A549 (cell line): ENCODE results near the gene MT1H. TPM values are rescaled to one million over a fixed set of nuclear protein-coding genes. Genes with fewer than 3 reads are reported as not detected.

Experiments
- ATAC-seq, 2 experiments: fragments of 200-7000 bp in 1 of 2; fragments of >200 bp in 1 of 2; cut with Nextera tagmentation in 1 of 2; cut with Tn5 transposase in 1 of 2; 3 replicates each; pipeline versions ENCODE4 v1.8.0 to v1.9.1; 2018 to 2020; ENCODE audit warnings: mild to moderate bottlenecking in 1 of 2, moderate library complexity in 1 of 2
- CTCF ChIA-PET: fragments of 300-600 bp; sonication (Branson Sonifier 250); formaldehyde crosslinking; extraction: SDS; loops from one replicate; lab custom pipeline; 2021; ENCODE audit warnings: antibody characterized with exemption, inconsistent platforms; lab: Yijun Ruan, JAX
- POLR2A ChIA-PET: fragments of 350-600 bp; formaldehyde crosslinking; extraction: SDS; loops from one replicate; lab custom pipeline; 2021; ENCODE audit warnings: antibody characterized with exemption, inconsistent platforms; lab: Yijun Ruan, JAX
- DNase-seq, 2 experiments: peaks; one replicate each; pipeline versions ENCODE4 v3.0.0 to v3.0.0-alpha.2; 2011 to 2016; ENCODE audit warnings: low read depth in 1 of 2, low spot score in 1 of 2
- FAIRE-seq: peaks from 2 replicates; lab custom pipeline; 2011; peaks lifted over from hg19 to GRCh38; lab: Jason Lieb, UNC
- H3K27ac ChIP-seq, 2 experiments: fragments of >200 bp; sonication (Bioruptor Twin); formaldehyde crosslinking; 3 replicates each; pipeline ENCODE4 v1.5.1; 2016 to 2017
- H3K4me1 ChIP-seq: fragments of >200 bp; sonication (Bioruptor Twin); formaldehyde crosslinking; 3 replicates; pipeline ENCODE4 v1.6.1; 2016
- H3K4me2 ChIP-seq: fragments of >200 bp; sonication (Bioruptor Twin); formaldehyde crosslinking; 3 replicates; pipeline ENCODE4 v1.6.1; 2016
- H3K4me3 ChIP-seq: fragments of >200 bp; sonication (Bioruptor Twin); formaldehyde crosslinking; 3 replicates; pipeline ENCODE4 v1.5.1; 2016
- H3K9me3 ChIP-seq: fragments of >200 bp; sonication (Bioruptor Twin); formaldehyde crosslinking; 3 replicates; pipeline ENCODE4 v1.6.1; 2016
- BCL3 ChIP-seq: fragments of >200 bp; sonication (Bioruptor Twin); formaldehyde crosslinking; IDR thresholded peaks from 3 replicates; pipeline ENCODE4 v1.6.1; 2016
- BHLHE40 ChIP-seq: IDR thresholded peaks from 2 replicates; pipeline ENCODE4 v1.6.1; 2012; ENCODE audit warnings: low read depth, low read length, inconsistent platforms
- CBX8 ChIP-seq: fragments of 200-600 bp; sonication (generic); IDR thresholded peaks from 2 replicates; pipeline ENCODE4 v1.6.1; 2016
- CEBPB ChIP-seq, 2 experiments: fragments of >200 bp in 1 of 2; sonication (Bioruptor Twin) in 1 of 2; formaldehyde crosslinking in 1 of 2; IDR thresholded peaks; 2 replicates each; pipeline ENCODE4 v1.6.1; 2012 to 2016
- EHF ChIP-seq: fragments of 250-450 bp; sonication (Bioruptor Pico); IDR thresholded peaks from 2 replicates; pipeline ENCODE4 v1.5.0; 2020; ENCODE audit warnings: mild to moderate bottlenecking
- EP300 ChIP-seq, 2 experiments: fragments of >200 bp; sonication (Bioruptor Twin); formaldehyde crosslinking; IDR thresholded peaks; 2 replicates in 1 of 2; 3 replicates in 1 of 2; pipeline ENCODE4 v1.6.1; 2016 to 2017
- ESRRA ChIP-seq: fragments of 150-350 bp; IDR thresholded peaks from 2 replicates; pipeline ENCODE4 v1.6.1; 2014; ENCODE audit warnings: mild to moderate bottlenecking, low read length, borderline replicate concordance
- FOXS1 ChIP-seq: fragments of 250-450 bp; sonication (Bioruptor Pico); IDR thresholded peaks from 2 replicates; pipeline ENCODE4 v1.5.0; 2020; ENCODE audit warnings: mild to moderate bottlenecking, moderate library complexity
- GATA3 ChIP-seq: IDR thresholded peaks from 2 replicates; pipeline ENCODE4 v1.6.1; 2012; ENCODE audit warnings: borderline replicate concordance
- HDAC2 ChIP-seq: fragments of 200-600 bp; sonication (generic); IDR thresholded peaks from 2 replicates; pipeline ENCODE4 v1.6.1; 2016
- HEYL ChIP-seq: fragments of 250-450 bp; sonication (Bioruptor Pico); IDR thresholded peaks from 2 replicates; pipeline ENCODE4 v1.8.0; 2021; ENCODE audit warnings: mild to moderate bottlenecking, moderate library complexity
- HOXA7 ChIP-seq: fragments of 250-450 bp; sonication (Bioruptor Pico); IDR thresholded peaks from 2 replicates; pipeline ENCODE4 v1.5.0; 2020; ENCODE audit warnings: mild to moderate bottlenecking, moderate library complexity
- HOXB5 ChIP-seq: fragments of 250-450 bp; sonication (Bioruptor Pico); IDR thresholded peaks from 2 replicates; pipeline ENCODE4 v1.5.0; 2020; ENCODE audit warnings: mild to moderate bottlenecking, moderate library complexity
- JUN ChIP-seq, 2 experiments: fragments of >200 bp; sonication (Bioruptor Twin); formaldehyde crosslinking; IDR thresholded peaks; 2 replicates in 1 of 2; 3 replicates in 1 of 2; pipeline ENCODE4 v1.6.1; 2016 to 2017
- JUNB ChIP-seq: fragments of >200 bp; sonication (Bioruptor Twin); formaldehyde crosslinking; IDR thresholded peaks from 2 replicates; pipeline ENCODE4 v1.6.1; 2016
- MAZ ChIP-seq: fragments of 150-350 bp; IDR thresholded peaks from 2 replicates; pipeline ENCODE4 v1.6.1; 2014; ENCODE audit warnings: antibody characterized with exemption, low read depth, low read length, borderline replicate concordance
- MYC ChIP-seq: IDR thresholded peaks from 2 replicates; pipeline ENCODE4 v1.6.1; 2012; ENCODE audit warnings: mild to moderate bottlenecking, inconsistent platforms, low read length, improper control_type of control experiment, borderline replicate concordance
- NFE2L2 ChIP-seq: fragments of 150-350 bp; conservative IDR thresholded peaks from 2 replicates; pipeline ENCODE4 v1.6.1; 2014; ENCODE audit warnings: low read length
- NR3C1 ChIP-seq: fragments of >200 bp; sonication (Bioruptor Twin); formaldehyde crosslinking; IDR thresholded peaks from 3 replicates; pipeline ENCODE4 v1.6.1; 2017
- PBX3 ChIP-seq: IDR thresholded peaks from 2 replicates; pipeline ENCODE4 v1.6.1; 2012
- POLR2A ChIP-seq: IDR thresholded peaks from 2 replicates; pipeline ENCODE4 v1.6.1; 2012; ENCODE audit warnings: mild to moderate bottlenecking, low read length
- POLR2AphosphoS2 ChIP-seq: conservative IDR thresholded peaks from 2 replicates; pipeline ENCODE4 v1.6.1; 2012; ENCODE audit warnings: low read length, improper control_type of control experiment, inconsistent platforms
- RAD21 ChIP-seq, 2 experiments: fragments of >200 bp in 1 of 2; sonication (Bioruptor Twin) in 1 of 2; formaldehyde crosslinking in 1 of 2; IDR thresholded peaks in 1 of 2; conservative IDR thresholded peaks in 1 of 2; 2 replicates in 1 of 2; 3 replicates in 1 of 2; pipeline ENCODE4 v1.6.1; 2012 to 2018; ENCODE audit warnings: inconsistent platforms in 1 of 2
- RFX5 ChIP-seq: fragments of 450-650 bp; IDR thresholded peaks from 2 replicates; pipeline ENCODE4 v1.7.1; 2014; ENCODE audit warnings: antibody characterized with exemption, mild to moderate bottlenecking, moderate library complexity
- RNF2 ChIP-seq: fragments of 200-600 bp; sonication (generic); IDR thresholded peaks from 2 replicates; pipeline ENCODE4 v1.6.1; 2016; ENCODE audit warnings: low read depth, mild to moderate bottlenecking, antibody characterized with exemption, moderate library complexity, borderline replicate concordance
- USF2 ChIP-seq: fragments of 450-650 bp; IDR thresholded peaks from 2 replicates; pipeline ENCODE4 v1.6.1; 2014; ENCODE audit warnings: antibody characterized with exemption
- ZC3H11A ChIP-seq: fragments of 450-650 bp; IDR thresholded peaks from 2 replicates; pipeline ENCODE4 v1.6.1; 2014; ENCODE audit warnings: antibody characterized with exemption, mild to moderate bottlenecking
- WGBS: methylation state at CpG from one replicate; pipeline ENCODE4 v1.1.6; 2017; ENCODE audit errors: missing lambda C conversion rate; 5-methylcytosine and 5-hydroxymethylcytosine counted together
- polyA plus RNA-seq, 4 experiments: library from polyadenylated mRNA; depleted of rRNA in 3 of 4; stranded (reverse); fragments of >200 nt; fragmentation: RNase III in 1 of 4; extraction: RNeasy Plus Mini Kit Qiagen cat#74134 plus additional on column Dnase treatment in 1 of 4; gene quantifications; 2 replicates in 3 of 4; 3 replicates in 1 of 4; pipeline ENCODE4 v1.2.3, GENCODE V29; 2011 to 2017

Gene MT1H
- polyA plus RNA-seq, 2 of the 4 experiments (the other 2 are of a cell fraction), result not detected

GRCh38 chr16:56651586-56651985 is 18.0 kb upstream of the MT1H start, which contains the start of gene MT1B:
Gene MT1B, plus strand, starts transcription at chr16:56651886. Its CDS starts 68 bp downstream, at chr16:56651954.
- no peak for DNase-seq
- Histone ChIP-seq H3K27ac (no peak within 1 kb of the TSS), H3K4me1 (peaks cover 8% of the 10 kb centered on the region; the same call in 1 of the 3 replicates), H3K9me3 (no peaks in the 10 kb centered on the region), H3K4me3 (no peak within 1 kb of the TSS), H3K4me2 (no peak within 1 kb of the TSS)
- ATAC-seq, result peak in 1 of 2 experiments; percentile 30; a peak in 1 of 6 replicates
- CTCF ChIA-PET, result interaction anchor here (1.0 to 25.6 kb wide), 3 partner anchors 8 to 42 kb away, joined by 3 to 340 read pairs (median 15); partner anchors contain the start of gene MT2A
- FAIRE-seq, result no peak
- no peak for TF ChIP-seq NR3C1
- WGBS, result 74% methylated on average over 6 of the region's 7 CpGs
- POLR2A ChIA-PET, result no interaction called here

- 50% methylated on average over 1 of the region's 1 CpG for WGBS
- DNase-seq, result no peak
Measured at GRCh38 chr16:56652600-56652999, 17.0 kb upstream of the MT1H start.

GRCh38 chr16:56653218-56653617 is 16.4 kb upstream of the MT1H start:
- FAIRE-seq (no peak), ATAC-seq (no peak), DNase-seq (no peak)
- no peak overlapping the region for H3K4me2 ChIP-seq
- H3K4me3 ChIP-seq, result no peak overlapping the region
- ChIA-PET POLR2A (no interaction called here), CTCF (interaction anchor here (1.3 to 25.6 kb wide), 3 partner anchors 10 to 44 kb away, joined by 5 to 340 read pairs (median 15); partner anchors contain the start of gene MT2A)
- H3K9me3 ChIP-seq, result no peaks in the 10 kb centered on the region
- no peak for TF ChIP-seq ZC3H11A
- no peak for TF ChIP-seq EHF (CRISPR knock-in tag)
- TF ChIP-seq NFE2L2, result no peak
- TF ChIP-seq HEYL (CRISPR knock-in tag), result no peak
- no peak for TF ChIP-seq GATA3
- TF ChIP-seq CEBPB (IDR thresholded peaks at IDR 0.05), result no peak
- TF ChIP-seq HDAC2, result no peak
- TF ChIP-seq HOXA7, result no peak
- TF ChIP-seq PBX3, result no peak
- no peak for TF ChIP-seq USF2
- TF ChIP-seq BHLHE40, result no peak
- no peak for TF ChIP-seq FOXS1
- no peak for TF ChIP-seq POLR2A
- no peak for TF ChIP-seq BCL3
- TF ChIP-seq RNF2, result no peak
- TF ChIP-seq NR3C1, result no peak
- no peak for TF ChIP-seq MYC
- TF ChIP-seq ESRRA, result no peak
- TF ChIP-seq JUNB, result no peak
- H3K27ac ChIP-seq, result no peak overlapping the region
- WGBS, result 91% methylated on average over 7 of the region's 7 CpGs
- H3K4me1 ChIP-seq, result peaks cover 14% of the 10 kb centered on the region; the same call in 2 of the 3 replicates

More at GRCh38 chr16:56652600-56652999, 17.0 kb upstream of the MT1H start:
- Histone ChIP-seq H3K9me3 (no peaks in the 10 kb centered on the region), H3K4me1 (peaks cover 14% of the 10 kb centered on the region; the same call in 2 of the 3 replicates), H3K4me3 (no peak overlapping the region), H3K27ac (no peak overlapping the region), H3K4me2 (no peak overlapping the region)
- TF ChIP-seq MAZ (no peak), GATA3 (no peak), RFX5 (no peak), RAD21 (conservative IDR thresholded peaks at IDR 0.05 in 1 of 2, IDR thresholded peaks at IDR 0.05 in 1 of 2) (no peak), JUN (IDR thresholded peaks at IDR 0.05) (no peak), PBX3 (no peak), EP300 (IDR thresholded peaks at IDR 0.05) (no peak), HEYL (CRISPR knock-in tag) (no peak), HOXB5 (CRISPR knock-in tag) (no peak), CBX8 (no peak), POLR2AphosphoS2 (no peak), BHLHE40 (no peak), EHF (CRISPR knock-in tag) (no peak), NFE2L2 (no peak)
- ChIA-PET POLR2A (no interaction called here), CTCF (interaction anchor here (1.3 to 25.6 kb wide), 3 partner anchors 9 to 43 kb away, joined by 5 to 340 read pairs (median 15); partner anchors contain the start of gene MT2A)
- no peak for FAIRE-seq
- no peak for ATAC-seq
